Measurements from ENCODE around the gene NARF. TPM values are rescaled to one million over a fixed set of nuclear protein-coding genes. Genes with fewer than 3 reads are reported as not detected.

The NARF gene
- total and polyA plus RNA-seq, 2 experiments from 2014 or later = 66.1 to 67.1 TPM

Small RNA genes lying within 50 kb of the gene (small RNA-seq; reads per million reads assigned to genes)
- not detected for gene RF00019 (ENCODE audit: low replicate concordance)

Other genes starting within 250 kb of the NARF start
- gene CCDC57, start 245.9 kb upstream of the NARF start, total RNA-seq (2014; rRNA removed; shearing (Covaris generic)) = 6.7 and 16.3 TPM in 2 replicates
- 6.4 and 7.0 TPM in 2 replicates for gene CCDC57, start 245.9 kb upstream of the NARF start, polyA plus RNA-seq (2016; fragmentation: Nextera tagmentation; extraction: Ambion mirVana)
- gene SLC16A3, start 229.7 kb upstream of the NARF start, total RNA-seq (2014; rRNA removed; shearing (Covaris generic)) = 10.6 and 14.4 TPM in 2 replicates
- 2.9 and 3.5 TPM in 2 replicates for gene SLC16A3, start 229.7 kb upstream of the NARF start, polyA plus RNA-seq (2016; fragmentation: Nextera tagmentation; extraction: Ambion mirVana)
- 48.4 and 66.4 TPM in 2 replicates for gene CSNK1D, start 185.0 kb upstream of the NARF start, total RNA-seq (2014; rRNA removed; shearing (Covaris generic))
- 43.5 and 55.3 TPM in 2 replicates for gene CSNK1D, start 185.0 kb upstream of the NARF start, polyA plus RNA-seq (2016; fragmentation: Nextera tagmentation; extraction: Ambion mirVana)
- gene CD7, start 141.1 kb upstream of the NARF start, total RNA-seq (2014; rRNA removed; shearing (Covaris generic)) = 0.42 and 0.58 TPM in 2 replicates
- gene CD7, start 141.1 kb upstream of the NARF start, polyA plus RNA-seq (2016; fragmentation: Nextera tagmentation; extraction: Ambion mirVana) = 0.44 TPM in 1 of 2 replicates, not detected in the other
- 0.16 and 1.3 TPM in 2 replicates for gene SECTM1, start 125.0 kb upstream of the NARF start, total RNA-seq (2014; rRNA removed; shearing (Covaris generic))
- gene SECTM1, start 125.0 kb upstream of the NARF start, polyA plus RNA-seq (2016; fragmentation: Nextera tagmentation; extraction: Ambion mirVana) = 0.21 TPM in 1 of 2 replicates, not detected in the other
- 0.66 and 1.1 TPM in 2 replicates for gene TEX19, start 99.5 kb upstream of the NARF start, total RNA-seq (2014; rRNA removed; shearing (Covaris generic))
- 0.10 and 0.23 TPM in 2 replicates for gene TEX19, start 99.5 kb upstream of the NARF start, polyA plus RNA-seq (2016; fragmentation: Nextera tagmentation; extraction: Ambion mirVana)
- 0.49 and 0.82 TPM in 2 replicates for gene UTS2R, start 87.0 kb upstream of the NARF start, total RNA-seq (2014; rRNA removed; shearing (Covaris generic))
- gene UTS2R, start 87.0 kb upstream of the NARF start, polyA plus RNA-seq (2016; fragmentation: Nextera tagmentation; extraction: Ambion mirVana) = not detected in 2 replicates
- gene HEXD, start 40.4 kb upstream of the NARF start, total RNA-seq (2014; rRNA removed; shearing (Covaris generic)) = 23.1 and 31.1 TPM in 2 replicates
- gene HEXD, start 40.4 kb upstream of the NARF start, polyA plus RNA-seq (2016; fragmentation: Nextera tagmentation; extraction: Ambion mirVana) = 11.0 and 11.9 TPM in 2 replicates
- gene OGFOD3, start 40.2 kb upstream of the NARF start, total RNA-seq (2014; rRNA removed; shearing (Covaris generic)) = 24.6 and 30.8 TPM in 2 replicates
- 9.6 and 10.6 TPM in 2 replicates for gene OGFOD3, start 40.2 kb upstream of the NARF start, polyA plus RNA-seq (2016; fragmentation: Nextera tagmentation; extraction: Ambion mirVana)
- 61.2 and 72.4 TPM in 2 replicates for gene CYBC1, start 8.0 kb upstream of the NARF start, total RNA-seq (2014; rRNA removed; shearing (Covaris generic))
- 22.5 and 24.7 TPM in 2 replicates for gene CYBC1, start 8.0 kb upstream of the NARF start, polyA plus RNA-seq (2016; fragmentation: Nextera tagmentation; extraction: Ambion mirVana)
- gene FOXK2, start 61.0 kb downstream of the NARF start, total RNA-seq (2014; rRNA removed; shearing (Covaris generic)) = 62.4 and 66.0 TPM in 2 replicates
- gene FOXK2, start 61.0 kb downstream of the NARF start, polyA plus RNA-seq (2016; fragmentation: Nextera tagmentation; extraction: Ambion mirVana) = 12.2 and 12.3 TPM in 2 replicates
- 96.4 and 97.6 TPM in 2 replicates for gene WDR45B, start 189.7 kb downstream of the NARF start, total RNA-seq (2014; rRNA removed; shearing (Covaris generic))
- 69.4 and 82.3 TPM in 2 replicates for gene WDR45B, start 189.7 kb downstream of the NARF start, polyA plus RNA-seq (2016; fragmentation: Nextera tagmentation; extraction: Ambion mirVana)
- 5.2 and 10.8 TPM in 2 replicates for gene RAB40B, start 240.0 kb downstream of the NARF start, total RNA-seq (2014; rRNA removed; shearing (Covaris generic))
- 2.8 and 4.2 TPM in 2 replicates for gene RAB40B, start 240.0 kb downstream of the NARF start, polyA plus RNA-seq (2016; fragmentation: Nextera tagmentation; extraction: Ambion mirVana)